SK-N-SH treated with all-trans-retinoic acid at 6 μM for 48 hours (cell line): ENCODE results near the gene RFPL1.

Experiments
- ATAC-seq: fragments of 200-7000 bp; cut with Tn5 transposase; 3 replicates; pipeline ENCODE4 v1.9.1; 2020; ENCODE audit warnings: mild to moderate bottlenecking, moderate library complexity
- ARNTL ChIP-seq: fragments of 450-650 bp; formaldehyde crosslinking; IDR thresholded peaks from 2 replicates; pipeline ENCODE4 v1.5.0; 2020; ENCODE audit warnings: low read depth, mild to moderate bottlenecking, moderate library complexity, borderline replicate concordance
- ESRRG ChIP-seq: fragments of 250-450 bp; sonication (Bioruptor Pico); IDR thresholded peaks from 2 replicates; pipeline ENCODE4 v1.6.1; 2021; ENCODE audit warnings: mild to moderate bottlenecking
- GLIS3 ChIP-seq: fragments of 250-450 bp; sonication (Bioruptor Pico); IDR thresholded peaks from 2 replicates; pipeline ENCODE4 v1.5.0; 2020; ENCODE audit warnings: mild to moderate bottlenecking, moderate library complexity
- ISL1 ChIP-seq: fragments of 250-450 bp; sonication (Bioruptor Pico); IDR thresholded peaks from 2 replicates; pipeline ENCODE4 v2.1.2; 2022; ENCODE audit warnings: mild to moderate bottlenecking, moderate library complexity
- OSR1 ChIP-seq: fragments of 250-450 bp; sonication (Bioruptor Pico); IDR thresholded peaks from 2 replicates; pipeline ENCODE4 v1.8.0; 2022; ENCODE audit warnings: moderate library complexity, mild to moderate bottlenecking, inconsistent platforms
- PPARA ChIP-seq: fragments of 250-450 bp; sonication (Bioruptor Pico); IDR thresholded peaks from 2 replicates; pipeline ENCODE4 v1.5.0; 2020; ENCODE audit warnings: mild to moderate bottlenecking, borderline replicate concordance
- RARB ChIP-seq: fragments of 250-450 bp; sonication (Bioruptor Pico); IDR thresholded peaks from 2 replicates; pipeline ENCODE4 v1.8.0; 2021; ENCODE audit warnings: mild to moderate bottlenecking, moderate library complexity
- SNAI2 ChIP-seq: fragments of 250-450 bp; sonication (Bioruptor Pico); IDR thresholded peaks from 2 replicates; pipeline ENCODE4 v1.5.0; 2020; ENCODE audit warnings: mild to moderate bottlenecking, moderate library complexity
- TCF4 ChIP-seq: fragments of 250-450 bp; sonication (Bioruptor Pico); IDR thresholded peaks from 2 replicates; pipeline ENCODE4 v1.8.0; 2021; ENCODE audit warnings: mild to moderate bottlenecking, moderate library complexity, borderline replicate concordance
- TOX ChIP-seq: fragments of 250-450 bp; sonication (Bioruptor Pico); IDR thresholded peaks from 2 replicates; pipeline ENCODE4 v1.8.0; 2021; ENCODE audit warnings: mild to moderate bottlenecking, moderate library complexity, borderline replicate concordance
- ZC3H10 ChIP-seq: fragments of 250-450 bp; sonication (Bioruptor Pico); IDR thresholded peaks from 2 replicates; pipeline ENCODE4 v1.5.1; 2021; ENCODE audit warnings: mild to moderate bottlenecking, moderate library complexity
- ZFP3 ChIP-seq: fragments of 250-450 bp; sonication (Bioruptor Pico); IDR thresholded peaks from 2 replicates; pipeline ENCODE4 v1.5.0; 2020; ENCODE audit warnings: mild to moderate bottlenecking, moderate library complexity
- ZFP30 ChIP-seq: fragments of 450-650 bp; formaldehyde crosslinking; IDR thresholded peaks from 2 replicates; pipeline ENCODE4 v1.5.0; 2022; ENCODE audit warnings: mild to moderate bottlenecking, moderate library complexity
- ZNF70 ChIP-seq: fragments of 450-650 bp; formaldehyde crosslinking; IDR thresholded peaks from 2 replicates; pipeline ENCODE4 v1.5.0; 2020; ENCODE audit warnings: mild to moderate bottlenecking, moderate library complexity
- ZNF8 ChIP-seq: fragments of 450-650 bp; formaldehyde crosslinking; IDR thresholded peaks from 2 replicates; pipeline ENCODE4 v1.5.0; 2020; ENCODE audit warnings: mild to moderate bottlenecking, moderate library complexity
- TF ChIP-seq, protein P1 (sequence below): fragments of 250-450 bp; sonication (Bioruptor Pico); IDR thresholded peaks from 2 replicates; pipeline ENCODE4 v1.8.0; 2020; ENCODE audit warnings: mild to moderate bottlenecking, moderate library complexity, borderline replicate concordance
- TF ChIP-seq, protein P2 (sequence below): fragments of 250-450 bp; sonication (Bioruptor Pico); IDR thresholded peaks from 2 replicates; pipeline ENCODE4 v1.5.1; 2021; ENCODE audit warnings: mild to moderate bottlenecking, moderate library complexity
- TF ChIP-seq, protein P3 (sequence below): fragments of 250-450 bp; sonication (Bioruptor Pico); IDR thresholded peaks from 2 replicates; pipeline ENCODE4 v1.5.0; 2020; ENCODE audit warnings: mild to moderate bottlenecking, moderate library complexity
- TF ChIP-seq, protein P4 (sequence below): fragments of 250-450 bp; sonication (Bioruptor Pico); IDR thresholded peaks from 2 replicates; pipeline ENCODE4 v1.5.1; 2020; ENCODE audit warnings: low read depth, mild to moderate bottlenecking, moderate library complexity
- TF ChIP-seq, protein P5 (sequence below): fragments of 250-450 bp; sonication (Bioruptor Pico); IDR thresholded peaks from 2 replicates; pipeline ENCODE4 v1.8.0; 2021; ENCODE audit warnings: low read depth, mild to moderate bottlenecking, moderate library complexity, borderline replicate concordance

RFPL1 gene

DNA sequence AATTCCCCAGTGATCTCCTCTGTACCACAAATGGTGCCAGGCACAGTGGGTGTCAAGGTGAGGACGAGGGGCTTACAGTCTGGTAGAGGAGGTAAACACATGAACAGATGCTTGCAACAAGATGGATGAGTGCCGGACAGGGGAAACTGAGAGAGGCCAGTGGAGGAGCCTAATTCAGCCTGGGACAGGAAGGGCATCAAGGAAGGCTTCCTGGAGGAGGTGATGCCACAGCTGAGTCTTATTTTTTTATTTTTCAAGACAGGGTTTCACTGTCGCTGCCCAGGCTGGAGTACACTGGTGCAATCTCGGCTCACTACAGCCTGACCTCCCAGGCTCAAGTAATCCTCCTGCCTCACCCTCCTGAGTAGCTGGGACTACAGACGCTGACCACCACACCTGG lies 22.9 kb downstream of the RFPL1 start:
- TF ChIP-seq ZC3H10 (CRISPR knock-in tag) (no peak), ISL1 (no peak), ARNTL (CRISPR knock-in tag) (no peak), RARB (no peak), ESRRG (CRISPR knock-in tag) (no peak), GLIS3 (CRISPR knock-in tag) (no peak), ZFP3 (CRISPR knock-in tag) (no peak), ZNF70 (CRISPR knock-in tag) (no peak), TOX (no peak), ZFP30 (no peak), TCF4 (no peak), ZNF8 (CRISPR knock-in tag) (no peak), OSR1 (CRISPR knock-in tag) (no peak), PPARA (CRISPR knock-in tag) (no peak)
- TF ChIP-seq, protein P1, sequence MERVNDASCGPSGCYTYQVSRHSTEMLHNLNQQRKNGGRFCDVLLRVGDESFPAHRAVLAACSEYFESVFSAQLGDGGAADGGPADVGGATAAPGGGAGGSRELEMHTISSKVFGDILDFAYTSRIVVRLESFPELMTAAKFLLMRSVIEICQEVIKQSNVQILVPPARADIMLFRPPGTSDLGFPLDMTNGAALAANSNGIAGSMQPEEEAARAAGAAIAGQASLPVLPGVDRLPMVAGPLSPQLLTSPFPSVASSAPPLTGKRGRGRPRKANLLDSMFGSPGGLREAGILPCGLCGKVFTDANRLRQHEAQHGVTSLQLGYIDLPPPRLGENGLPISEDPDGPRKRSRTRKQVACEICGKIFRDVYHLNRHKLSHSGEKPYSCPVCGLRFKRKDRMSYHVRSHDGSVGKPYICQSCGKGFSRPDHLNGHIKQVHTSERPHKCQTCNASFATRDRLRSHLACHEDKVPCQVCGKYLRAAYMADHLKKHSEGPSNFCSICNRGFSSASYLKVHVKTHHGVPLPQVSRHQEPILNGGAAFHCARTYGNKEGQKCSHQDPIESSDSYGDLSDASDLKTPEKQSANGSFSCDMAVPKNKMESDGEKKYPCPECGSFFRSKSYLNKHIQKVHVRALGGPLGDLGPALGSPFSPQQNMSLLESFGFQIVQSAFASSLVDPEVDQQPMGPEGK (CRISPR knock-in tag): no peak
- TF ChIP-seq, protein P2, sequence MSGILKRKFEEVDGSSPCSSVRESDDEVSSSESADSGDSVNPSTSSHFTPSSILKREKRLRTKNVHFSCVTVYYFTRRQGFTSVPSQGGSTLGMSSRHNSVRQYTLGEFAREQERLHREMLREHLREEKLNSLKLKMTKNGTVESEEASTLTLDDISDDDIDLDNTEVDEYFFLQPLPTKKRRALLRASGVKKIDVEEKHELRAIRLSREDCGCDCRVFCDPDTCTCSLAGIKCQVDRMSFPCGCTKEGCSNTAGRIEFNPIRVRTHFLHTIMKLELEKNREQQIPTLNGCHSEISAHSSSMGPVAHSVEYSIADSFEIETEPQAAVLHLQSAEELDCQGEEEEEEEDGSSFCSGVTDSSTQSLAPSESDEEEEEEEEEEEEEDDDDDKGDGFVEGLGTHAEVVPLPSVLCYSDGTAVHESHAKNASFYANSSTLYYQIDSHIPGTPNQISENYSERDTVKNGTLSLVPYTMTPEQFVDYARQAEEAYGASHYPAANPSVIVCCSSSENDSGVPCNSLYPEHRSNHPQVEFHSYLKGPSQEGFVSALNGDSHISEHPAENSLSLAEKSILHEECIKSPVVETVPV: no peak
- TF ChIP-seq, protein P3, sequence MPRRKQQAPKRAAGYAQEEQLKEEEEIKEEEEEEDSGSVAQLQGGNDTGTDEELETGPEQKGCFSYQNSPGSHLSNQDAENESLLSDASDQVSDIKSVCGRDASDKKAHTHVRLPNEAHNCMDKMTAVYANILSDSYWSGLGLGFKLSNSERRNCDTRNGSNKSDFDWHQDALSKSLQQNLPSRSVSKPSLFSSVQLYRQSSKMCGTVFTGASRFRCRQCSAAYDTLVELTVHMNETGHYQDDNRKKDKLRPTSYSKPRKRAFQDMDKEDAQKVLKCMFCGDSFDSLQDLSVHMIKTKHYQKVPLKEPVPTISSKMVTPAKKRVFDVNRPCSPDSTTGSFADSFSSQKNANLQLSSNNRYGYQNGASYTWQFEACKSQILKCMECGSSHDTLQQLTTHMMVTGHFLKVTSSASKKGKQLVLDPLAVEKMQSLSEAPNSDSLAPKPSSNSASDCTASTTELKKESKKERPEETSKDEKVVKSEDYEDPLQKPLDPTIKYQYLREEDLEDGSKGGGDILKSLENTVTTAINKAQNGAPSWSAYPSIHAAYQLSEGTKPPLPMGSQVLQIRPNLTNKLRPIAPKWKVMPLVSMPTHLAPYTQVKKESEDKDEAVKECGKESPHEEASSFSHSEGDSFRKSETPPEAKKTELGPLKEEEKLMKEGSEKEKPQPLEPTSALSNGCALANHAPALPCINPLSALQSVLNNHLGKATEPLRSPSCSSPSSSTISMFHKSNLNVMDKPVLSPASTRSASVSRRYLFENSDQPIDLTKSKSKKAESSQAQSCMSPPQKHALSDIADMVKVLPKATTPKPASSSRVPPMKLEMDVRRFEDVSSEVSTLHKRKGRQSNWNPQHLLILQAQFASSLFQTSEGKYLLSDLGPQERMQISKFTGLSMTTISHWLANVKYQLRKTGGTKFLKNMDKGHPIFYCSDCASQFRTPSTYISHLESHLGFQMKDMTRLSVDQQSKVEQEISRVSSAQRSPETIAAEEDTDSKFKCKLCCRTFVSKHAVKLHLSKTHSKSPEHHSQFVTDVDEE (CRISPR knock-in tag): no peak
- TF ChIP-seq, protein P4, sequence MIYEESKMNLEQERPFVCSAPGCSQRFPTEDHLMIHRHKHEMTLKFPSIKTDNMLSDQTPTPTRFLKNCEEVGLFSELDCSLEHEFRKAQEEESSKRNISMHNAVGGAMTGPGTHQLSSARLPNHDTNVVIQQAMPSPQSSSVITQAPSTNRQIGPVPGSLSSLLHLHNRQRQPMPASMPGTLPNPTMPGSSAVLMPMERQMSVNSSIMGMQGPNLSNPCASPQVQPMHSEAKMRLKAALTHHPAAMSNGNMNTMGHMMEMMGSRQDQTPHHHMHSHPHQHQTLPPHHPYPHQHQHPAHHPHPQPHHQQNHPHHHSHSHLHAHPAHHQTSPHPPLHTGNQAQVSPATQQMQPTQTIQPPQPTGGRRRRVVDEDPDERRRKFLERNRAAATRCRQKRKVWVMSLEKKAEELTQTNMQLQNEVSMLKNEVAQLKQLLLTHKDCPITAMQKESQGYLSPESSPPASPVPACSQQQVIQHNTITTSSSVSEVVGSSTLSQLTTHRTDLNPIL (CRISPR knock-in tag): no peak
- TF ChIP-seq, protein P5, sequence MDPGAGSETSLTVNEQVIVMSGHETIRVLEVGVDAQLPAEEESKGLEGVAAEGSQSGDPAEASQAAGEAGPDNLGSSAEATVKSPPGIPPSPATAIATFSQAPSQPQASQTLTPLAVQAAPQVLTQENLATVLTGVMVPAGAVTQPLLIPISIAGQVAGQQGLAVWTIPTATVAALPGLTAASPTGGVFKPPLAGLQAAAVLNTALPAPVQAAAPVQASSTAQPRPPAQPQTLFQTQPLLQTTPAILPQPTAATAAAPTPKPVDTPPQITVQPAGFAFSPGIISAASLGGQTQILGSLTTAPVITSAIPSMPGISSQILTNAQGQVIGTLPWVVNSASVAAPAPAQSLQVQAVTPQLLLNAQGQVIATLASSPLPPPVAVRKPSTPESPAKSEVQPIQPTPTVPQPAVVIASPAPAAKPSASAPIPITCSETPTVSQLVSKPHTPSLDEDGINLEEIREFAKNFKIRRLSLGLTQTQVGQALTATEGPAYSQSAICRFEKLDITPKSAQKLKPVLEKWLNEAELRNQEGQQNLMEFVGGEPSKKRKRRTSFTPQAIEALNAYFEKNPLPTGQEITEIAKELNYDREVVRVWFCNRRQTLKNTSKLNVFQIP (CRISPR knock-in tag): no peak
- TF ChIP-seq, all 23 proteins: peak for 0
- ATAC-seq: no peak

DNA sequence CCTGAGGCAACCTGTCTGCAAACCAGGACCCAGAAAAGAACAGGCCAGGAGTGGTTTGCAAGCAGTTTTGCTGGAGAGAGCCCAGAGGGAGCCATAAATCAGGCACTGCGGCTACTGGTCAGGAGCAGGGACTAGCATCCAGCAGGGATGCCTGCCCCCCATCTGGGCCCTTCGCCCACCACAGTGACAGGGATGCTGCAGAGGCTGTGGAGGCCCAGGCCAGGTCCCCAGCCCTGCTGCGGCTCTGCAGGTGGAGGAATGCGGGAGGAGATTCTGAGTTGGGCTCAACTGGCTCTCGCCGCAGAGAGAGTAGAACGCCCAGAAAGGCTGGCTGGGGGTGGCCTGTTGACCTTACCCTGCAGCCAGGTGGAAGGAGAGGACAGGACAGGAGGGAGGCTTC lies 25.2 kb downstream of the RFPL1 start:
- TF ChIP-seq TOX (no peak), GLIS3 (CRISPR knock-in tag) (no peak), ZNF8 (CRISPR knock-in tag) (no peak)
- TF ChIP-seq, all 23 proteins: peak for 0
- ATAC-seq: no peak

DNA sequence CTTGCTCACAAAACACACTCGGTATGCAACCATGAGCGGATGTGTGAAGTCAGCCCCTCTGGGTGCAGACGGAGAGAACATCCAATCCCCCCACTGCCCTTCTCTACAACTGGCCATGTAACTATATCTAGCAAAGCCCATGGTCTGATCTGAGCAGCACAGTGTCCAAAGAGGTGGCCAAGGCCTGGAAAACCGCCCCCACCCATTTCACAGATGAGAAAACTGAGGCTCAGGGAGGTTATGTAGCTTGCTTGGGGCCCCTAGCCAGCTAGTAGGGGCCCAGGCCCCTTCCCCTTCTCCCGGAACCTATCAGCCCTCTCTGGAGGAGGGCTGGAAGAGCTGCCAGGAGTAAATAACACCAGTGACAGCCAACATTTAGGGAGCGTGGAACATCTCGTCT lies 26.2 kb downstream of the RFPL1 start:
- TF ChIP-seq, protein P5 (CRISPR knock-in tag): no peak
- TF ChIP-seq SNAI2 (CRISPR knock-in tag): no peak
- no peak for ATAC-seq
